Measurements from ENCODE around the gene ZNF574.
"Not testable (repeated sequence)": the region's sequence is repeated elsewhere in the genome, so short reads cannot be mapped to it uniquely, and the experiment has no call there.

ZNF574 gene

DNA sequence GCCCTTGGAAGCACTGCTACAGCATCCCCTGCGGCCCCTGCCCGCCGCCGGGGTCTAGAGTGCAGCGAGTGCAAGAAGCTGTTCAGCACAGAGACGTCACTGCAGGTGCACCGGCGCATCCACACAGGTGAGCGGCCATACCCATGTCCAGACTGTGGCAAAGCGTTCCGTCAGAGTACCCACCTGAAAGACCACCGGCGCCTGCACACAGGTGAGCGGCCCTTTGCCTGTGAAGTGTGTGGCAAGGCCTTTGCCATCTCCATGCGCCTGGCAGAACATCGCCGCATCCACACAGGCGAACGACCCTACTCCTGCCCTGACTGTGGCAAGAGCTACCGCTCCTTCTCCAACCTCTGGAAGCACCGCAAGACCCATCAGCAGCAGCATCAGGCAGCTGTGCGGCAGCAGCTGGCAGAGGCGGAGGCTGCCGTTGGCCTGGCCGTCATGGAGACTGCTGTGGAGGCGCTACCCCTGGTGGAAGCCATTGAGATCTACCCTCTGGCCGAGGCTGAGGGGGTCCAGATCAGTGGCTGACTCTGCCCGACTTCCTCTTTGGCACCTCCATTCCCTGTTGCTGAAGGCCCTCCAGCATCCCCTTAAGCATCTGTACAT, 4.9 kb downstream of the ZNF574 start:
- no peak for DNase-seq (ENCODE audit: low read depth)

GRCh38 chr19:42081584-42082203, 5.7 kb downstream of the ZNF574 start:
- DNase-seq (ENCODE audit: low read depth), result no peak

- DNase-seq (ENCODE audit: low read depth), result no peak
Measured at GRCh38 chr19:42083537-42083936, 7.6 kb downstream of the ZNF574 start.

DNA sequence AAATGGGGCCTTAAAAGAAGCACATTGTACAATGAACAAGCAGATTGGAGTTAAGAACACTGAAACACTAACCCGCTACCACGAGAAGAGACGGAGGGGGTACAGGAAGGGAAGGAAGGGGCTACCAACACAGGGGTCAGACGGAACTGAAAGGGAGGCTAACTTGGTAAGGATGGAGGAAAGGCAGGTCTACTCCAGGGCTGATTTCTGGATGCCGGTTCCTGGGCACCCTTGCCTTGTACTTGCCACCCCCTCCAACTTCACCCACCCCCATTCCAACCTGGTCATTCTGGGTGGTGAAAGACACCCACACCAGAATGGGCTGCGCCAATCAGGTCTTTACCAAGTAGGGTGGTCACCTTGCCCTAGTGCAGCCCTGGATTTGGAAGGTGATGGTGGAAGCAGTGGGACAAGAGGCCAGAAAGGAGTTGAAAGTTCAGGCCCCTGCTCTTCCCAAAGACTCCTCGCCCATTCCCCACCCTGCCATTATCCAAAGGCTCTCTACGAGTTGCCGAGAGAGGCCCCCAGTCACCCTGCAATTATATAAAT, 10.3 kb downstream of the ZNF574 start:
- no peak for DNase-seq (ENCODE audit: low read depth)

GRCh38 chr19:42086770-42087550, 11.0 kb downstream of the ZNF574 start:
- no peak for DNase-seq (ENCODE audit: low read depth)

DNA sequence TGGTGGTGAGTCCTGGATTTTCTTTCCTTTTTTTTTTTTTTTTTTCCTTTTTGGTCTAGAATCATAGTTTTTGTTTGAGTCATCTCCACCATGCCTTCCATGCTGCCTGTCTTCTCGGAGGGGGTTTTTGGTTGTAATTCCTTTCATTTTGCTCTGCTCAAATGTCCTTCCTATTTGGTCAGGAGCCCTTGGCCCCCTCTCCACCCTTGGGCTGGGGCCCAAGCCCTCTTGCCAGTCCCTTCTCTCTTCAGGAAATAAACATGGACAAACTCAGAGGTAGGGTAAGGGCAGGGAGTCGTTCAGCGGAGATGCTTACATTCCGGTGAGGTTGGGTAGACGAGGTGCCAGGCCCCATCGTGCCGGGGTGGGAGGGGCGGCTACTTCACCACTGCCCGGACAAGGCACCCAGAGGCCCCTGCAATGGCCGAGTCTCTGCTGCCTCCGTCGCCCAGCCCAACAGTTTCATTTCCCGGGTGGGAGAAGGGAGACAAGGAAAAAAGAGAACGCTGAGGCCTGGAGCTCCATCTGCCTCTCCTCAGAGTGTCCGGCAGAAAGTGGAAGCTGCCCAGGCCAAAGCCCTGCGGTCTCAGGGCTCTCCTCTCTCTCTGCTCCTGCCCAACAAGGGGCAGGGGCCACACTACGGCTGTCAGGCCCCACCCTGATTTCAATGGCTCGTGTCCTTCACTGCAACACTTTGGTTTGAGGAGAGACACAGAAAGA, 12.7 kb downstream of the ZNF574 start:
- DNase-seq (ENCODE audit: low read depth), result no peak

- no peak for DNase-seq (ENCODE audit: low read depth)
Measured at GRCh38 chr19:42089191-42089750, 13.3 kb downstream of the ZNF574 start.

DNA sequence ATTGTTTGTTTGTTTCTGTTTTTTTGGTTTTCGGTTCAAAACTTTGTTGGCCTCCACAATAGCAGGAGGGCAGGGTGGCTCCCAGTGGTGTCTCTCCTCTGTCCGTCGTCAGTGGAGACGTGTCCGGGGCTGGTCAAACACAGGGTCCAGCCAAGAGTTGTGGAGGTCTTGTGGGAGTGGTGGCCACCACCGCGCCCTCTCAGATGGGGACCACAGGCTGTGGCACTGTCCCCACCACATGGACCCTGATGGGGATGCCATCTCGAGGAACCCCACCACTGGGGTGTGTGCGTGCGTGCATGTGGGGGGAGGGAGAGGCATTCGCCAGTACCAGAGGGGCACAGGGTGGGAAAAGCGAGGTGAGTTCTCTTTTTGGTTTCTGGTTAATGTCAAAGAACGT, 13.8 kb downstream of the ZNF574 start:
- no peak for DNase-seq (ENCODE audit: low read depth)

DNA sequence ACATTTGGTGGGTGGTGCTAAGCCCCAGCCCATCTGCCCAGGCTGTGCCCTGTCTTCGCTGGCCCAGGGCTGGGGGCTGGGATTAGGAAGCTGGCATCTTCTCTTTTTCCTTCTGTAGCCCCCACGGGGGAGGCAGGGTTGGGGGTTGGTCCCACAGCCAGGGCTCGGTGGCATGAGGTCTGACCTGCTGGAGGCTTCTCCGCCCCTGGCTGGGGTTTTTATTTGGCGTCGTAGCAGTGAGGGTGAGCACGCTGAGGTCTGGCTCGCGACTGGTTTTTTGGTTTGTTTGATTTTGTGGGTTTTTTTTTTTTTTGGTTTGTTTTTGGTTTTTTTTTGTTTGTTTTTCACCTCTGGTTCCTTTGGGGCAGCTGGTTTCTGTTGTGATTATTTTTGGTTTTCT, 14.7 kb downstream of the ZNF574 start:
- DNase-seq (ENCODE audit: low read depth), result no peak

- no peak for DNase-seq (ENCODE audit: low read depth)
Measured at GRCh38 chr19:42091300-42091699, 15.3 kb downstream of the ZNF574 start.

DNA sequence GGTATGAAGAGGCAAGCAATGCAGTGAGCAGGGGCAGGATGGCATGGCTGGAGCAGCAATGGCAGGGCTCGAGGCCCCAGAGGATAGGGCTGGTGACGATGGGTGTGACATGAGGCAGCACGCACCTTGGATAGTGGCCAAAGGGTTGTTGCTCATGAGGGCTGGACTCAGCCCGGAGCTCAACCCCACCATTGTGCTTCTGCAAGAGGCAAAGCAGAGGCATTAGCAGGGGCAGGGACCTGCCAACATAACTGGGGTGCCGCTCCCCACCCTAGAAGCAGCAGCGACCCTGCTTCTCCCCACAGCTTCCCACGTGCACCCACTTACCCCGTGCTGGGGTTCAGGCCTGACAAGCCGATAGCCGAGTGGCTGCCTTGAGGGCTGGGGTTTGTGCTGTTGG, 15.8 kb downstream of the ZNF574 start:
- no peak for DNase-seq (ENCODE audit: low read depth)

- peak; percentile 21 for DNase-seq (ENCODE audit: low read depth)
Measured at GRCh38 chr19:42092350-42092749, 16.4 kb downstream of the ZNF574 start.

DNA sequence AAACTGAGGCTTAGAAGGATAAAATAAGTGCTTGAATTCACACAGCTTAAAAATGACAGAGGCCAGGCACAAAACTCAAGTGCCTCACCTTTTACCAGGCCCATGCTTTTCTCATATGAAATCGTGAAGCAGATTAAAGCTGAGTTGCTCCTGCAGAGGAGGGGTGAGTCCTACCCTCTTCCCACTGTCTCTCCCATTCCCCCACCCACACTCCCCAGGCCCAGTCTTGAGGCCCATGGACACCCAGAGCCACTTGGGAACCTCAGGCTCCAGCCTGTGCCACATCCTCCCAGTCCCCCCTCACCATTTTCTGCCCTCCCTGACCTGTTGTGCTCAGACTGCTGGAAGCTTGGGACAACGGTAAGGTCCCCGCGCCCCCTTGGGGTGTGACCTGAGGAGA, 17.5 kb downstream of the ZNF574 start:
- DNase-seq (ENCODE audit: low read depth), result no peak

GRCh38 chr19:42093926-42094325, 18.0 kb downstream of the ZNF574 start:
- DNase-seq (ENCODE audit: low read depth), result no peak

GRCh38 chr19:42095142-42095813, 19.3 kb downstream of the ZNF574 start:
- DNase-seq (ENCODE audit: low read depth), result no peak

- no peak for DNase-seq (ENCODE audit: low read depth)
Measured at GRCh38 chr19:42095814-42096230, 19.9 kb downstream of the ZNF574 start.

- DNase-seq (ENCODE audit: low read depth), result no peak
Measured at GRCh38 chr19:42096255-42096837, 20.4 kb downstream of the ZNF574 start.

GRCh38 chr19:42097461-42097860, 21.5 kb downstream of the ZNF574 start:
- no peak for DNase-seq (ENCODE audit: low read depth)

GRCh38 chr19:42098781-42099180, 22.8 kb downstream of the ZNF574 start:
- DNase-seq (ENCODE audit: low read depth), result no peak

- DNase-seq (ENCODE audit: low read depth), result no peak
Measured at GRCh38 chr19:42099336-42099925, 23.5 kb downstream of the ZNF574 start.

DNA sequence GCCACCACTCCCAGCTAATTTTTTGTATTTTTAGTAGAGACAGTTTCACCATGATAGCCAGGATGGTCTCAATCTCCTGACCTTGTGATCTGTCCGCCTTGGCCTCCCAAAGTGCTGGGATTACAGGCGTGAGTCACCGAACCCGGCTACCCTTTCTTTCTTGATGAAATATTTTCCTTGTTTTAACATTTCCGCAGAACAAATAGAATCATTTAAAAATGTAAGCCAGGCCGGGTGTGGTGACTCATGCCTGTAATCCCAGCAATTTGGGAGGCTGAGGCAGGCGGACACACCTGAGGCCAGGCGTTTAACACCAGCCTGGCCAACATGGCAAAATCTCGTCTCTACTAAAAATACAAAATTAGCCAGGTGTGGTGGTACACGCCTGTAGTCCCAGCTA, 24.3 kb downstream of the ZNF574 start:
- not testable (repeated sequence) for DNase-seq (ENCODE audit: low read depth)

Measured in stimulated activated CD4-positive, alpha-beta T cell treated with anti-CD3 and anti-CD28 coated beads, Interleukin-2, amount 100 ng/mL, for 4 hours (primary cell).